MCF 10A (cell line): Measurements from ENCODE around the gene SCAMP5. TPM values are rescaled to one million over a fixed set of nuclear protein-coding genes. Genes with fewer than 3 reads are reported as not detected.
A peak's percentile ranks its signal among the peaks of the same experiment; 100 is the strongest.

Experiments
- BruUV-seq: library from RNA; stranded (reverse); fragments of 400-500 nt; replicated peaks from 2 replicates; lab custom pipeline; 2021; lab: Mats Ljungman, UMichigan
- CTCF ChIA-PET: fragments of 300-600 bp; sonication (Branson Sonifier 250); formaldehyde crosslinking; extraction: SDS; loops from one replicate; lab custom pipeline; 2021; ENCODE audit warnings: antibody characterized with exemption, inconsistent platforms; lab: Yijun Ruan, JAX
- POLR2A ChIA-PET: fragments of 300-600, 350-650 bp; sonication (Branson Sonifier 250); formaldehyde crosslinking; extraction: SDS; loops from one replicate; lab custom pipeline; 2020; ENCODE audit warnings: antibody characterized with exemption, inconsistent platforms; lab: Yijun Ruan, JAX
- DNase-seq: peaks from one replicate; pipeline ENCODE4 v3.0.0-alpha.2; 2018; ENCODE audit not compliant: unreplicated experiment
- H3K27ac Mint-ChIP-seq: one replicate; pipeline ENCODE4 v1.8.0; 2022; ENCODE audit warnings: mild to moderate bottlenecking, low read depth, mixed read lengths; ENCODE audit not compliant: unreplicated experiment
- H3K27me3 Mint-ChIP-seq: one replicate; pipeline ENCODE4 v1.8.0; 2022; ENCODE audit warnings: mixed read lengths; ENCODE audit not compliant: insufficient read depth, unreplicated experiment
- H3K36me3 Mint-ChIP-seq: one replicate; pipeline ENCODE4 v1.8.0; 2022; ENCODE audit warnings: mild to moderate bottlenecking, moderate library complexity, mixed read lengths; ENCODE audit not compliant: insufficient read depth, unreplicated experiment
- H3K4me1 Mint-ChIP-seq: one replicate; pipeline ENCODE4 v1.8.0; 2022; ENCODE audit warnings: mixed read lengths; ENCODE audit not compliant: insufficient read depth, unreplicated experiment
- H3K4me3 Mint-ChIP-seq: one replicate; pipeline ENCODE4 v1.8.0; 2022; ENCODE audit warnings: mild to moderate bottlenecking, moderate library complexity, mixed read lengths; ENCODE audit not compliant: unreplicated experiment
- H3K9me3 Mint-ChIP-seq: one replicate; pipeline ENCODE4 v1.8.0; 2022; ENCODE audit warnings: mixed read lengths; ENCODE audit not compliant: unreplicated experiment
- intact Hi-C: fragments of 100-400 bp; cut with micrococcal nuclease; formaldehyde crosslinking; loops from 2 replicates; pipeline ENCODE4 v1.14.1; 2022
- total RNA-seq: library from RNA; stranded (reverse); gene quantifications from 2 replicates; pipeline ENCODE4 v1.2.3, GENCODE V29; 2022
- TF ChIP-seq, protein P1 (sequence below): fragments of 200-600 bp; IDR thresholded peaks from one replicate; pipeline ENCODE4 v1.8.0; 2022; ENCODE audit warnings: antibody characterized with exemption, mild to moderate bottlenecking; ENCODE audit not compliant: unreplicated experiment

The SCAMP5 gene
- total RNA-seq, 1 experiment from 2014 or later, result 0.54 TPM

DNA sequence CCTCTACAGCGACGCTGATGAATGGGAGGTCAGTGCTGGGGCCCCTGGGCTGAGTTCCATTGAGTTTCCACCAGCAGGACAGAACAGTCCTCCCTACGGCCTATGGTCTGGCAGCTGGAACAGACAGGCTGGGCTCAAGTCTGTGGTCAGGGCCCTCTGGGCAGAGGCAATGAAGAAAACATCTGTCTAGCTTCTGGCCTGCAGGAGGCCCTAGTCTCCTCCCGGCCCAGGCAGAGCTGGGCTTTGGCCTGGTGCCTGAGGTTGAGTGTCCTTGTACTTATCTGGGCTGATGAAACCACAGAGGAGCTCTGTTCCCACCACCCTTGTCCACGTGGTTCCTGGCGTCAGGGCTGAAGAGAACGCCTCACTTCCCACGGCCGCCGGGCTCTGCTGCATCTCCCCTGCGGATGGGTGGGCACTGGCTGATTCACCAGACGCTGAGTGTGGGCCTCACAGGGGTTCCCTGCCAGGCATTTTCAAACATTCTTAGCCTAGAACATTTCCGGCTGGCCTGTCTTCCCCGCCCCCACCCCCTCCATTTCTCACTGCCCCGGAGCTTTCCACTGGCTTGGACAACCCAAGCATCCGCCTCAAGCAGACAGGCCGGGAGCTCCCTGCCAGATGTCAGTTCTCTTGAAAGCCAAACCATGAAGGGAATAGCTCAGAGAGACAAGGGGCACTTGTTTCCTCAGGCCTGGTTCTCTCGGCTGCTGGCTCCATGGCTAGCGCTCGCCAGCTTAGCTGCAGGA lies 48.3 kb downstream of the SCAMP5 start:
- no peaks in the 10 kb centered on the region for H3K36me3 Mint-ChIP-seq
- ChIA-PET POLR2A (interaction anchor here (1.6 kb wide), 1 partner anchor 15 kb away, joined by 4 read pairs; no protein-coding TSS in a partner anchor), CTCF (interaction anchor here (0.6 to 2.3 kb wide), 9 partner anchors 8 to 163 kb away, joined by 4 to 9 read pairs (median 4); partner anchors contain the start of gene C15orf39)
- peak; percentile 98 for DNase-seq
- peak overlapping the region; percentile 76 for H3K27ac Mint-ChIP-seq
- no TSS peak for BruUV-seq
- TF ChIP-seq, protein P1, sequence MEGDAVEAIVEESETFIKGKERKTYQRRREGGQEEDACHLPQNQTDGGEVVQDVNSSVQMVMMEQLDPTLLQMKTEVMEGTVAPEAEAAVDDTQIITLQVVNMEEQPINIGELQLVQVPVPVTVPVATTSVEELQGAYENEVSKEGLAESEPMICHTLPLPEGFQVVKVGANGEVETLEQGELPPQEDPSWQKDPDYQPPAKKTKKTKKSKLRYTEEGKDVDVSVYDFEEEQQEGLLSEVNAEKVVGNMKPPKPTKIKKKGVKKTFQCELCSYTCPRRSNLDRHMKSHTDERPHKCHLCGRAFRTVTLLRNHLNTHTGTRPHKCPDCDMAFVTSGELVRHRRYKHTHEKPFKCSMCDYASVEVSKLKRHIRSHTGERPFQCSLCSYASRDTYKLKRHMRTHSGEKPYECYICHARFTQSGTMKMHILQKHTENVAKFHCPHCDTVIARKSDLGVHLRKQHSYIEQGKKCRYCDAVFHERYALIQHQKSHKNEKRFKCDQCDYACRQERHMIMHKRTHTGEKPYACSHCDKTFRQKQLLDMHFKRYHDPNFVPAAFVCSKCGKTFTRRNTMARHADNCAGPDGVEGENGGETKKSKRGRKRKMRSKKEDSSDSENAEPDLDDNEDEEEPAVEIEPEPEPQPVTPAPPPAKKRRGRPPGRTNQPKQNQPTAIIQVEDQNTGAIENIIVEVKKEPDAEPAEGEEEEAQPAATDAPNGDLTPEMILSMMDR, result peak; percentile 31
- no peaks in the 10 kb centered on the region for H3K27me3 Mint-ChIP-seq
- H3K4me1 Mint-ChIP-seq, result peaks cover 15% of the 10 kb centered on the region
- H3K4me3 Mint-ChIP-seq, result peak overlapping the region; percentile 14
- intact Hi-C loops, result loop anchor here (1.0 kb wide), 2 partner anchors 14 to 159 kb away; no protein-coding TSS in a partner anchor
- no peaks in the 10 kb centered on the region for H3K9me3 Mint-ChIP-seq

DNA sequence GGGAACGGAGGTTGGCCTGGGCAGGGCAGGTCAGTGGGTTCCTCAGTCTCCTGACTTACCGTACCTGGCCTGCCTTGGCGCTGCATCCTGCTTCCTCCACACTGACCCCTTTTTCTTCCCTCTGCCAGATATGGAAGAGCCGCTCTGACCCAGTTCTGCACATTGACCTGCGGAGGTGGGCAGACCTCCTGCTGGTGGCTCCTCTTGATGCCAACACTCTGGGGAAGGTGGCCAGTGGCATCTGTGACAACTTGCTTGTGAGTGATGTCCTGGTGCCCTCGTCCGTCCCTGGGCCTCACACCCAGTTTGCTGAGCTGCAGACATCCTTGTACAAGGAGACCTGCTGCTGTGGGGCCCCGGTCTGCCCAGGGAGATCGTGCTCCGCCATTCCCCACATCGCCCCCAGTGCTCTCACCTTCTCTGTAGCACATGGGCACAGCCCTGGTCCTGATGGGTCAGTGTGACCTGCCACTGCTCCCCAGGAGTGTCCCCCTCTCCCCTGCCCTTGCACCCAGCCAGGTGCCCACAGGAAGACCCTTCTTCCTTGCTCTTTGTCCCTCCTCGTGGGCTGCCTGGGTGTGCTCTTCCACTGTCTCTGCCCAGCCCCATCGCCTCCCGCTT lies 49.0 kb downstream of the SCAMP5 start:
- ChIA-PET POLR2A (interaction anchor here (0.6 to 1.6 kb wide), 3 partner anchors 14 to 30 kb away, joined by 3 to 4 read pairs (median 3); partner anchors contain the start of gene PPCDC), CTCF (interaction anchor here (1.0 to 1.5 kb wide), 5 partner anchors 9 to 162 kb away, joined by 4 to 8 read pairs (median 5); no protein-coding TSS in a partner anchor)
- Mint-ChIP-seq H3K36me3 (no peaks in the 10 kb centered on the region), H3K4me3 (no peak overlapping the region), H3K27ac (peak overlapping the region; percentile 76), H3K9me3 (no peaks in the 10 kb centered on the region), H3K27me3 (no peaks in the 10 kb centered on the region), H3K4me1 (peaks cover 10% of the 10 kb centered on the region)
- intact Hi-C loops, result no loop called here
- no TSS peak for BruUV-seq
- DNase-seq, result no peak
- TF ChIP-seq, protein P1, result no peak

DNA sequence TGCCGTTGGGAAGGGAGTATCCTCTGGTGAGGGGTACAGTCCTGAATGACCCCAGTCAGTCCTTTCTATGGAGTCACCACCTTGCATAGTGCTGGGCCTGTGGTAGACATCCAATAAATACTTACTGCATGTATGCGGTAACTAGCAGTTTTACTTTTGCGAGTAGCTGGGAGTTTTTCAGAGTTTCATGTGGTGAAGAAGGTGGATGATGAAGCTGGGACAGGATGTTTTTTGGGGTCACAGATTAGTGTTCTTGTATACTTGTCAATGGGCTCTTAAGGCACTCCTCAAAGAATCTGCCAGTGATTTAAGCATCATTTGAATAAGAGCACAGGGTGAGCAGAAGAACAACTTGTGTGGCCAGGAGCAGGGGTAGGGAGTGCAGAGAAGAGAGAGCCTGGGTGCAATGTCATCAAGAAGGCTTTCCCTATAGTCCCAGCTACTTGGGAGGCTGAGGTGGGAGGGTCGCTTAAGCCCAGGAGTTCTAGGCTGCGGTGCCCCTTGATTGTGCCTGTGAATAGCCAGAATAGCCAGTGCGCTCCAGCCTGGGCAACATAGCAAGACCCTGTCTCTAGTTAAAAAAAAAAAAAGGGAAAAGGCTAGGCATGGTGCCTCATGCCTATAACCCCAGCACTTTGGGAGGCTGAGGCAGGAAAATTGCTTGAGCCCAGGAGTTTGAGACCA lies 50.1 kb downstream of the SCAMP5 start:
- intact Hi-C loops, result no loop called here
- Mint-ChIP-seq H3K36me3 (no peaks in the 10 kb centered on the region), H3K27ac (no peak overlapping the region), H3K9me3 (no peaks in the 10 kb centered on the region), H3K4me1 (peaks cover 10% of the 10 kb centered on the region), H3K27me3 (no peaks in the 10 kb centered on the region), H3K4me3 (no peak overlapping the region)
- TF ChIP-seq, protein P1, result no peak
- BruUV-seq, result no TSS peak
- no peak for DNase-seq
- POLR2A ChIA-PET, result interaction anchor here (0.6 to 1.4 kb wide), 3 partner anchors 22 to 158 kb away, joined by 3 to 4 read pairs (median 3); partner anchors contain the start of gene PPCDC
- CTCF ChIA-PET, result interaction anchor here (0.6 to 1.5 kb wide), 5 partner anchors 8 to 155 kb away, joined by 3 to 8 read pairs (median 4); no protein-coding TSS in a partner anchor
